GM18873 (cell line): ENCODE measurements around the gene SPACA4.
A peak's percentile ranks its signal among the peaks of the same experiment; 100 is the strongest.

Experiments
- ATAC-seq: cut with Tn5 transposase; IDR thresholded peaks from one replicate; pipeline ENCODE4 v1.9.1; 2021; ENCODE audit warnings: mild to moderate bottlenecking, moderate library complexity, moderate number of reproducible peaks; ENCODE audit not compliant: unreplicated experiment, low FRiP score

Gene SPACA4

DNA sequence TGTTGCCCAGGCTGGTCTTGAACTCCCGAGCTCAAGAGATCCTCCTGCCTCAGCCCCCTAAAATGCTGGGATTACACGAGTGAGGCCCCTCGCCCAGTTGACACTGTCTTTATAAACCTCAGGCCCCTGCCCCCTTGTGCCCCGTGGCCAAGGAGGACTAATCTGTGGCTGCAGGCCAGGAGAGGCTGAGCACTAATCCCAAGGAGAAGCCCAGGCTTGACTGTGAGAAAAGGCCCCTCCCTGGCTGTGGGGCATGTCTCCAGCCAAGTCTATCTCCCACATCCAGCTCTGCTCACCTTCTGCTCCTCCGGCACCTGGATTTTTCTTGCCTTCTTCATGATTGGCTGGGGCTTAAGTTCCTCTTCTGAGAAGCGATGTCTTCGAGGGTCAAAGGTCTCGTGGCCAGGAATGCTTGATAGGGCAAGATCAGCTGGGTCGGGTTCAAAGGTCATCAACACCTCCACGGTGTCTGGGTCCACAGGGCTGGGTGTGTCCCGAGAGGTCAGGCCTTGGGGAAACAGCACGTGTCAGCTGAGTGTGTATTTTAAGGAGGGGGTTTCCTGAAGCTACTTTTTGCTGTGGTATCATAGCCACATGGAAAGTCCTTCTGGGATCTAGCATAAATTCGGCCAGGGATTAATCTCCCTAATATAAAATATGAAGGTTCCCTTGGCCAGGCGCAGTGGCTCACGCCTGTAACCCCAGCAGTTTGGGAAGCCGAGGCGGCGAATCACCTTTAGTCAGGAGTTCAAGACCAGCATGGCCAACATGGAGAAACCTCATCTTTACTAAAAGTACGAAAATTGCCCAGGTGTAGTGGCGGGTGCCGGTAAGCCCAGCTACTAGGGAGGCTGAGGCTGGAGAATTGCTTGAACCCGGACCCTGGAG is 26.9 kb downstream of the SPACA4 start:
- no peak for ATAC-seq

DNA sequence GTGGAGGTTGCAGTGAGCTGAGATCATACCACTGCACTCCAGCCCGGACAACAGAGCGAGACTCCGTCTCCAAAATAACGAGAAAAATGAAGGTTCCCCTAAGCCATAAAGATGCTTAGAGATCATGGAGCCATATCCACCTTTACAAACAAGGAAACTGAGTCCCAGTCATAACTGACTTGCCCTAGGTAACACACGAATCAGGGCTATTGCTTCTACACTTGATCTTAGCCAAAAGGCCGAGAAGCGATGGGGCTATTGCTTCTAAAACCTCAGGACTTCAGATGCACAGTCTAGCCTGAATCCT is 27.4 kb downstream of the SPACA4 start:
- ATAC-seq = no peak

DNA sequence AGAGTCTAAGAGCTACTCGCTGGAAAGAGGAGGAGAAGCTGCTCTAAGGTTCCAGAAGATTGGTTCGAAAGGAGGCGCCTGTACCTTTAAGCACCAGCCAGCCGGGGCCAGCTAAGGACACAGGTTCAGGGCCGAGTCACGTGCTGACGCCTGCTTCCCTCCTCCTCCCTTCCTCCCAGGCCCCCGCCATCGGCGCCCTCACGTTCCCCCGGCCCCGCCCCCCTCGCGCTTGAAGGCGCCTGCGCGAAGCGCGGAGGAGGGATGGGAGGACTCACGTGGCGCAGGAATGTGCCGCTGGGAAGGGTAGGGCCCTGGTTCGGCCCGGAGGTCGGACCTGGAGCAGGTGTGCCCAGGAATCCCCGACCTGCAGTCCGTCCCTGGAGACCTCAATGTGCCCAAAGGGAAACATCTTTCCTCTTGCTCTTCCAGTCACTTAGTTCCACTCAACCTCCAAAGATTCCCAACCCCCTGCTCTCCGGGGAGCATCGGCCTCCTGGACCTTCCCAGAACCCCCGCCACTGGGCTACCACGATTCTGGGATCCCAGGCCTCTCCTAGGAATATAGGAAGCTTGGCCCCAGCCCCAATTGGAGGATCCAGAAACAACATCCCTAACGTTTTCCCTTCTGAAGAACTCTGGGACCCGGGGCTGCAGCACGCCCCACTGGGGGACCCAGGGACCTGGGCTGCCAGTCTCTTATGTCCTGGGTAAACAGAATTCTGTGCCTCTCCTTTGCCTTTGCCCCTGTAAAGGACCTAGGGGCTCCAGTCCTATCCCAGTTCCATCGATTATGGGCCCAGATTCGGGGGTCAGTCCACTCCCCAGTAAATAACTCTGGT is 28.1 kb downstream of the SPACA4 start:
- ATAC-seq = no peak

DNA sequence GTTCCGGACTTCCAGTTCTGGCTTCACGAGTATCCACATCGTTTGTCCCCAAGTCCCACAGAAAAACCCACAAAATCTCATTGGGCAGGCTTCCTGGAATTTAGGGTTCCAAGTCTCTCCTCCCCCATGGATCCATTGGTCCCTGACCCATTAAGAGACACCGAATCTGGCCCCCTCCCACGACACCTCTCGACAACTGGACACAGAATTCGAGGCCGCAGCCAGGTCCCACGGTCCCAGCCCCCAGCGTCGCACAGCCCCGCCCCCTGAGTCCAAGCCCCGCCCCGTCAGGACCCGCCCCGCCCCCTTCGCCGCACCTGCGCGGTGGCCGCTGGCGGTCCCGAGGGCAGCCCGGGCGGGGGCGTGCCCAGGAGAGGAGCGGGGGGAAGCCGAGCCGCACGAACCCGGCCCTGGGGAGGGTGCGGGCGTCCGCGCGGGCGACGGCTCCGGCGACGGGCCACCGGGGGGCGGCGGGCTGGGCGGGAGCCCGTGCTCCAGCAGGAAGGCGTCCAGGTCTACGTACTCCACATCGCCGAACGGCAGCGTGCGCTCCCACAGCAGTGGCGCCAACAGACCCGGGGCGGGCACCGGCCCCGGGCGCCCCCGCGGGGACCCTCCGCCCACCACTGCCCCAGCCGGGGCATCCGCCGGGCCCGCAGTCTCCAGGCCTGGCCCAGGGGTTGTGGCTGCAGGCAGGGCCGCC is 28.9 kb downstream of the SPACA4 start:
- ATAC-seq = no peak

DNA sequence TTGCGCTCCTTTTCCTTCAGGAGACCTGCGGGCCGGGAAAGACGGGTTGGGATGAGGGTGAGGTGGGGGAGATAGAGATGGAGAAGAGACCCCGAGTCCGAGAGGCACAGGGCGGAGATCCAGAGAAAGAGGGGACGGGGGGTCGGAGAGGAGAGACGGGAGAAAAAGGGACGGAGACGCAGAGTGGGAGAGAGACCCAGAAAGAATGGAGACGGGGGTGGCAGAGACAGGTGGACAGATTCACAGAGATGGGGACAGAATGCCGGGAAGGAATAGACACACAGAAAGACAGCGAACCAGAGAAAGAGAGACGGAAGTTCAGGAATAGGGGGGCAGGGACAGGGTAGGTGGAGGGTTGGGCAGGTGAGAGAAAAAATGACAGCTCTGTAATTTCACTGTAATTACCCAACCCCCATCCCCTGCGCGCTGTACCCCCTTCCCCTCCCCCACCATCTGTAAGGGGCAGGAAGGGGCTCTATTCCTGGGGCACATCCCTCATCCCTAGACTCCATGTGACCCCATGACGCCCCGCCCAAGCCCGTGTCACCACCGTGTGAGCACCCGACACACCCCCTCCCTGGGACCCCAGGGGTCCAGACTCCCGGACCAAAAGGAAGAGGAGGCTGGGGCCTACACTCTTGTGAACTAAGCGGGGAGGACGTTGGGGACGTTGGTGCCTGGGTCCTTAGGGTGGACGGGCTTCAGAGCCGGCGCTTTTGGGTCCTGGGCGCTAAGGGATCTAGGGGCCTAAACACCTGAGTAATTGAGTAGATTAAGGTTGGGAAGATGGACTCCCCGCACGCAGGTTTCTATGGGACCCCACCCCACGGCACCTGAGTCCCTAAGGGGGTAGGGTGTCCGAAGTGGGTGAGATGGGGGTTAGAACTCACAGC is 29.7 kb downstream of the SPACA4 start:
- no peak for ATAC-seq

DNA sequence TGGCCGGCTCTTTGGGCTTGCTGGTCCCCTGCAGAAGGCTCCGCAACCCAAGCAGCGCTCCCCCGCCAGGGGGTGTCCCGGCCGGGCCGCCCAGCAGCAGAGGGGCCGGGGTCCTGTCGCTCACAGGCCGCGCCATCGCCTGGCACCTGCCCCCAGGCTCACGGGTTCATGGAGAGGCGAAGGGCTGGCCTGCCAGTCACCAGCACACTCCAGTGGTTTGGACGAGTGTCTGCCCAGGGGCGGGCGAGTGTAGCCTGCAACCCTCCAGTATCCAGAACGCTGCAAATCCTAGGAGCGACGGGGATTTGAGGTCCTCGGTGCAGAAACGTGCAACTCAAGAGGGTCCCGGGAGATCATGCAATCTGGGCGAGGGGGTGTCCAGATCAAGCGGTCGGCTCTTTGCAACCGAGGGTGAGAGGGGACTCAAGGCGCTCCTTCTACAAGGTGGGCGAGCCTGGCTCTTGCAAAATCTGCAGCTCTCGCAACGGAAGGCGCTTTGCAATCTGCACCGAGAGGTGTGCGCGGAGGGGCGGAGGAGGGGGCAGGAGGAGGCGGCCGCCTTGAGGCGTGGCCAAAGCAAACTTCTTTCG is 30.4 kb downstream of the SPACA4 start, which contains the start of gene DBP:
Gene DBP (minus strand): TSS at position 521 of the 590 bp plus-strand sequence. CDS start 385 bp downstream, at position 136.
- ATAC-seq = no peak

DNA sequence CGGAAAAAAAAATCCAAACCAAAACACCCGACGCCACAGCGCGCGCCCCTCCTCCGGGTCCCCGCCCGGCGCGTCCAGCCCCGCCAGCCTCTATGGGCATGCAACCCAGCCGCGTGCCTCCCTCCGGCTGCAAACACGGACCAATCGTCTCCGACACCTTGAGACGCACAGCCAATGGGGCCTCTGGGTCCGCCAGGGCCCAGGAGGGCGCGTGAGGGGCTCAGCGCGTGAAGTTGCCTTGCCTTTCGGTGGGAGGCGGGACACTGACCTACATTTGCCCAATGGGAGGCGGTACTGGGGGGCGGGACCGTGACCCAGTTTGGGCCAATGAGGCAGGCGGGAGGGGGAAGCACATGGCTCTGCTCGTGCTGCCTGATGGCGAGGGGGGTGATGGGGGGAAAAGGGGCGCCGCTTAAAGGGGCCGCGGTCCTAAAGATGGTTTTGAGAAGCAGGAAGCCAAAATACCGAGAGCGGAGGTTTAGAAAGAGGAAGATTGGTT is 31.0 kb downstream of the SPACA4 start:
- peak; percentile 57 for ATAC-seq

DNA sequence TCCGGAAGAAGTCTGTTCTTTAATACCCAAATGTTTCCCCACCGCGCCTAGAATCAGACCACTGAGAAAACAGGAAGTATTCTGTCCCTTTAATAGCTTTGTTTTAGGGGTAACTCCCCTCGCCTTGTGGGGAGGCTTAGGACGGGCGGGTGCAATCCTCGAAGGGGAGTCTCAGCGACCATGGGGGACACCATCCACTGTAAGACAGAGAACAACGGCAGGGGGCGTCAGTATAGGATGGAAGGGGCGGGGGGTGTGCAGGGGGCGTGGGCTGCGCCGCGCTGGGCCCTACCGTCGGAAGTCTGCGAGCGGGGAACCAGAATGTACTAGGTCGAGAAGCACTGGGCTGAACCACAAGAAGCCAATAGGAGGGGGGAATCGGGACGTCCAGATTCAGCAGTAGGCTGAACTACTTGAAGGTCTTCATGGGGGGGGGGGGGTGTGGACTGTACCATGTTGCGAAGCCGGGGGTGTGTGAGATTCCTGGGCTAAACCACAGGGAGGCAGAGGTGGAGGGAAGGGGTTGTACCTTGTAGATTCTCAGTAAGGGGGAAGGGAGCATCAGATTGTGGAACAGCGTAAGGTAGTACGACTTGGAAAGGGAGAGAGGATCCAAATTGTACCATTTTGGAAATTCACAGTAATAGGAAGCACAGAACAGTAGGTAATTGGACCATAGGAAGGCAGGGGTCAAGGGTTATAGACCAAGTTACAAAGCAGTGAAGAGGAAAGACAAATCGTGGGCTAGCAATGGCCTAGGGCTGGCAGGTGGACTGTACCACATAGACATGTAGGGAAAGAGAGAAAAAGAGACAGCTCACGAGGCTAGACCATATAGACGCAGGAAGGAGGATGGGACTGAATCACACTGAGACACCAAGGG is 31.6 kb downstream of the SPACA4 start:
- ATAC-seq = peak; percentile 21

DNA sequence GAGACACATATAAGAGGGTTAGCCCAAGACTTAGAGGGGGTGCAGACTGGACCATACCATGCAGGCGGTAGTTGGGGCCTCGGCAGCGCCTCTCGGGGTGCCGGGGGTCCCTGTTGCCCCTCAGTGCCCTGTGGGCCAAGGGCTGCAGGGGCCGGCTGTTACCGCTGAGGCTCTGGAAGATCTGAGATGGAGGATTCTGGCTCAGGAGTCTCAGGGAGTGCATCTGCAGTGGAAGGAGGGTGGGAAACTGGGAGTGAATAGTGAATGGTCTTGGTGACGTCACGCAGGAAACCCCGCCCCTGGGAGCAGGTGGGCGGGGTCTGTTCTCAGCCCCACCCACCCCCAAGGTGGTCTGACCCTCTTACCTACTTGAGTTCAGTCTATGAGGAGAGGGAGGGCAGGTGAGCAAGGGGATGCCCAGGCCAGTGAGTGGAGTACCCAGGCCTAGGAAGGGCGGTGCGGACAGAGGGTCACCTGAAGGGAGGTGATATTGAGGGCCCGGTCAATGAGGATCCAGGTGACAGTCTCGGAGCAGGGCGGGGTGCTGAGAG is 32.4 kb downstream of the SPACA4 start:
- ATAC-seq = no peak

DNA sequence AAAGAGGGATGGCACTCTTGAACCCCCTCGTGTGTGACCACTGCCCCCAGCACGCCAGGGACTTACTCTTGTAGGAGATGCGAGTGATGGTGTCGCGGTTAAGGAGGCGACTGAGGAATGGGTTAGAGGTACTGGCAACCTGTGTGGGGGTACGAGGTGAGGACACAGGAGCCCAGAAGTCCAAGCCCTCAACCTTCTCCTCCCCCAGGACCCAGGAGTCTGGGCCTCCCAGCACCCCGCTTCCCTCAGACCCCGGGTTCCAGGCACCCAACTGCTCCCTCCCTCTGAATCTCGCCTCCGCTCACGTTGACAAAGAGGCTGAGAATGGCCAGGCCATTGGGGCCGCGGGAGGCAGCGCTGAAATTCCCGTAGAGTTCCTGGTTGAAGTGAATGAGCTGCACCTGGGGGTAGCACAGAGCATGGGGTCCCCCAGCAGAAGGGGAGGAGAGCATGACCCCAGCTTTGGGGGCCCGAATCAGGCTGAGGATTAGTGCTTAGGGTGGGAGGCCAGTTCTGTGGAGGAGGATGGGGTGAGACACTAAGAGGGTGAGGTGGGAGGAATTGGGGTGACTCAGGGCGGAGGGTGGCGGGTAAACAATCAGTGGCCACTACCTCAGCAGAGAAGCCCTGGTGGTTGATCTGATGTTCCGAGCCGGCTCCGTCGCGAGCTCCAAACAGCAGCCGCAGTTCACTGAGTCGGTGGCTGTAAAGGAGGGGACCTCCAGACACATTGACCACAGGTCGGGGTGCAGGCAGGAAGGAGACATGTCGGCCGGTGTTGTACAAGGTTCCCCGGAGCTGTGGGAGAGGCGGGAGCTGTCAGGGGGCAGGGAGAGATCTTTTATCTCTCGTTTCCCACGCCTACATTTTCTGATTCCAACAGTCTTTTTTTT is 33.2 kb downstream of the SPACA4 start:
- ATAC-seq = no peak

DNA sequence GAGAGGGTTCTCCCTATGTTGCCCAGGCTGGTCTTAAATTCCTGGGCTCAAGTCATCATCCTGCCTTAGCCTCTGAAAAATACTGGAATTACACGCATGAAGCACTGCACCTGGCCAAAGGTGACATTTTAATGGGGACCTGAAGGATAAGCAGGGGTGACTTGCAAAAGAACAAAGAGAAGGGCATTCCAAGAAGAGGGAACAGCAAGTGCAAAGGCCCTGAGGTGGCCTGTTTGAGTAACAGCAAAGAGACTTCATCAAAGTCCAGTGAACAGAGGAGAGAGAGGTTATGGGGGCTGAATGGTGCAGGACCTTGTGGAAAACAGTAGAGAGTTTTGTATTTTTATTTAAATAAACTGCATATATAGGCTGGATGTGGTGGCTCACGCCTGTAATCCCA is 35.3 kb downstream of the SPACA4 start:
- ATAC-seq = no peak

DNA sequence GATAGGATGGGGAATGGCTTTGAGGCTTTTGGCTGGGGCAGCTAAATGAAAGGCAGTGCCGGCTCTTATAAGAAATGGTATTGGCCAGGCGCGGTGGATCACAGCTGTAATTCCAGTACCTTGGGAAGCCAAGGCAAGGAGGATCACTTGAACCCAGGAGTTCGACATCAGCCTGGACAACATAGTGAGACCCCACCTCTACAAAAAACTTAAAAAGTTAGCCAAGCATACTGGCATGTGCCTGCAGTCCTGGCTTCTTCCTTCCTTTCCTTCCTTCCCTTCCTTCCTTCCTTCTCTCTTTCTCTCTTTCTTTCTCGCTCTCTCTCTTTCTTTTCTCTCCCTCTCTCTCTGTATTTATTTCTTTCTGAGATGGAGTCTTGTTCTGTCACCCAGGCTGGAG is 36.3 kb downstream of the SPACA4 start:
- ATAC-seq = no peak

DNA sequence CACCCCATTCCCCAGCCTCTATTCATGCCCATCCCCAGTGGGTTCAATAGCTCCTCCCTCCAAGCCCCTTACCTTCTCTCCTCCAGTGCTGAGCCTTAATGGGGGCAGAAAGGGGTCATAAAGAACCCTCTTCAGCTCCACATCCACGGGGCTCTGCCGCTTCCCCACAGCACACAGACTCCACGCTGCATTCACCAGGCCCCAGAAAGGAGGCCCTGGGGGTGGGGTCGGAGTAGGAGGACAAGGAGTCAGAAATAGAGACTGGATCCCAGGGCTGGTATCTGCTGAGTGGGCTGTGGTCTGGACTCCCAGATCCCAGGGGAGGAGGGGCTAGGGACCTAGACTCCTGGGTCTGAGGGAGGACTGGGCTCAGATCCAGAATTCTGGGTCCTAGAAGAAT is 37.8 kb downstream of the SPACA4 start:
- no peak for ATAC-seq

DNA sequence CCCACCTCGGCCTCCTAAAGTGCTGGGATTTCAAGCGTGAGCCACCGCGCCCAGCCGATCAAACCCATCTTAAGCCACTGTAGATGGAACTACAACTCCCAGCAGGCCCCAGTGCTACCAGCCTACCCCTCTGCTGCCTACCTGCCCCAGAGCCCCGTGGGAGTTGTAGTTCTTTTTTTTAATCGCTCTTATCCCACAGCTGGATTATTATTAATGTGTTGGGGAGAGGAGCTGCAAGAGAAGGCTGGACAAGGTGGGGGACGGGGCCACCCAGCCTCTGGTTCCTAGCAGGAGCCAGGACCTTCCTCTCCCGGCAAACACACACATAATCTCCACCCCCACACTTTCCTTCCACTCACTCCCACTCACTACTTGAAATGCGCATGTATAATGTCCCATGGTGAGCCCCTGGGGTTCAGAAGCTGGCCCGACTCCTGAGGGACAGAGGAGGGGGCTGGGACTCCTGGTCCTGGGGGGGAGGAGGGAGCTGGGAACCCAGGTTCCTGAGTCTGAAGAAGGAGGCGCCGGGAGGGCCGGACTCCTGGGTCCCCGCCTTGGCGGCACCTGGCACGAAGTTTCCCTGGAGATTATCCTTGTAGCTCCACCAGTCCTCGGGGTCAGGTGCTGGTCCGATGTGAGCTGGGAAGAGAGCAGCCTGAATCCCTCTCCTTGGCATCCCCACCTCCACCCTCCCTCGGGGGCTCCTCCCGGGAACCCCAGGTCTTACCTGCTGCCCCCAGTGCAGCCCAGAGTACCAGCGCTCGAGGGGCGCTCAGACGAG is 38.5 kb downstream of the SPACA4 start:
- no peak for ATAC-seq

DNA sequence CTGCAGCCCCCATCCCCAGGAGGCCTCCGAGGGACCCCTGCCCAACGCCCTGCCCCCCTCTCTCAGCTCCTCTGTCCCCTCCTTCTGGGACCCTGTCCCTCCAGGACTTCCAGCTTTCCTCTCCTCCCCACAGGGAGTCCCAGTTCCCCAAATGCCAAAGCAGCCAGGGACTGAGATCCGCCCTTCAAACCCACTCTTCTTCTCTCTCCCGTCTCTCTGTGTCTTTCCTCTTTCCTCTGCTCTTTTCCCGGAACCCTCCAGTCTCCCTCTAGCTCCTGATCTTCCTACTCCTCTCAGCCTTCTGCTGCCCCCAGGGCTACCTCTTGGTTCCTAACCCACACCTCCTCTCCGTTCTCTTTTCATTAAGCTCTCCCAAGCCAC is 39.1 kb downstream of the SPACA4 start:
- ATAC-seq = no peak

DNA sequence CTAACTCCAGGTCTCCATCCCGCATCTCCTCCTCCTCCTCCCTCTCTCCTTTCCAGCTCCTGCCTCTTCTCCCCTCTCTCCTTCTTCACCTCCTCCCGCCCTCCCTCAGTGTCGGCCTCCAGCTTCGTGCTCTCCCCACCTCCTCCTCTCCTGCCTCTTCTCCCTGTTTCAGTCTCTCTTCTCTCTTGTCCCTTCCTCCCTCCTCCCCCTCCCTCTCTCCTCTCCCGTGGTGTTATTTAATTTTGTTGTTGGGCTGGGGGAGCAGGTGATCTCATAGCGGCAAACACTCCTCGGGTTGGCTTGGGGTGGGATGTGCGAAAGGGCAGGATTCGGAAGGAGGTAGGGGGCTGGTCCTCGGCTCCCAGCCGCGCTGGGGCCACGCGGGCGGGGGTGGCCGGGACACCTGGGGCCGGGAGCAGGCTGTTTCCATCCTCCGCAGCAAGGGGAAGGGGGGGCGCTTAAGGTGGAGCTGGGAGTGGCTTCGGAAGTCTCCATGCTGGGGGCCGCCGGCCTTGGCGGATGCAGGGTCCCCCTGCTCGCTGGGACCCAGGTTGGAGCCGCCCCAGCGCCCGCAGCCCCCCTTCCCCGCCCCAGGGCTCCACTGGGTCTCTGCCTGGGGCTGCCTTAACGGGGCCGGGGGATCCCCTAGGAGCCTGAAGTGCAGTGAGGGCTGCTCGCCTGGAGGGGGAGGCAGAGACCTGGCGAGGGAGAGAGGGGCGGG is 39.6 kb downstream of the SPACA4 start, which contains the start of gene CA11:
Gene CA11 (minus strand): TSS at position 187 of the 721 bp plus-strand sequence. CDS start 555 bp downstream, outside the sequence.
- ATAC-seq = no peak
